Loucy (cell line): ENCODE measurements around the gene C10orf62.

Experiments used
- H2AFZ ChIP-seq: fragments of 200-600 bp; sonication (generic); 2 replicates; pipeline ENCODE4 v1.6.0; 2016; ENCODE audit warnings: antibody characterized with exemption, mild to moderate bottlenecking, low read length, moderate library complexity
- H3F3A ChIP-seq: fragments of 200-600 bp; 2 replicates; pipeline ENCODE4 v1.6.0; 2016; ENCODE audit warnings: antibody characterized with exemption, low read depth, mild to moderate bottlenecking
- H3K27me3 ChIP-seq: fragments of 200-600 bp; sonication (generic); 2 replicates; pipeline ENCODE4 v1.6.1; 2014; ENCODE audit warnings: low read length, mild to moderate bottlenecking; ENCODE audit not compliant: insufficient read depth, poor library complexity, severe bottlenecking
- H3K36me3 ChIP-seq: fragments of 200-600 bp; sonication (generic); 2 replicates; pipeline ENCODE4 v1.6.1; 2016; ENCODE audit warnings: low read length; ENCODE audit not compliant: insufficient read depth
- H3K4me1 ChIP-seq: fragments of 200-600 bp; sonication (generic); 2 replicates; pipeline ENCODE4 v1.5.1; 2014; ENCODE audit warnings: low read length, mild to moderate bottlenecking; ENCODE audit not compliant: insufficient read depth, poor library complexity, severe bottlenecking
- H3K4me2 ChIP-seq: fragments of 200-600 bp; sonication (generic); 2 replicates; pipeline ENCODE4 v1.6.0; 2014; ENCODE audit warnings: antibody characterized with exemption, low read length, low read depth, mild to moderate bottlenecking; ENCODE audit not compliant: poor library complexity, severe bottlenecking
- H3K4me3 ChIP-seq: fragments of 200-600 bp; sonication (generic); 2 replicates; pipeline ENCODE4 v1.5.1; 2014; ENCODE audit warnings: low read length, mild to moderate bottlenecking, mixed read lengths; ENCODE audit not compliant: poor library complexity, severe bottlenecking
- H3K79me2 ChIP-seq: fragments of 200-600 bp; sonication (generic); 2 replicates; pipeline ENCODE4 v1.6.1; 2014; ENCODE audit warnings: low read length; ENCODE audit not compliant: insufficient read depth
- H3K9ac ChIP-seq: fragments of 200-600 bp; sonication (generic); 2 replicates; pipeline ENCODE4 v1.6.0; 2014; ENCODE audit warnings: mild to moderate bottlenecking, low read depth, low read length, moderate library complexity; ENCODE audit not compliant: poor library complexity, severe bottlenecking
- H3K9me2 ChIP-seq: fragments of 200-600 bp; sonication (generic); replicated peaks from 2 replicates; pipeline ENCODE4 v1.6.1; 2016; ENCODE audit warnings: low read depth, low read length, mixed read lengths
- H3K9me3 ChIP-seq: fragments of 200-600 bp; sonication (generic); 2 replicates; pipeline ENCODE4 v1.6.1; 2014; ENCODE audit warnings: mild to moderate bottlenecking, antibody characterized with exemption, low read length, low read depth; ENCODE audit not compliant: insufficient read depth
- H4K20me1 ChIP-seq: fragments of 200-600 bp; sonication (generic); 2 replicates; pipeline ENCODE4 v1.6.0; 2014; ENCODE audit warnings: antibody characterized with exemption, low read length, mild to moderate bottlenecking; ENCODE audit not compliant: insufficient read depth, poor library complexity, severe bottlenecking
- CTCF ChIP-seq: fragments of 200-600 bp; sonication (generic); conservative IDR thresholded peaks from 2 replicates; pipeline ENCODE4 v1.5.1; 2014; ENCODE audit warnings: mild to moderate bottlenecking, antibody characterized with exemption, low read length
- EZH2phosphoT487 ChIP-seq: fragments of 200-600 bp; IDR thresholded peaks from 2 replicates; pipeline ENCODE4 v1.6.1; 2018; ENCODE audit warnings: antibody characterized with exemption, mild to moderate bottlenecking, moderate library complexity, borderline replicate concordance

C10orf62 gene

DNA sequence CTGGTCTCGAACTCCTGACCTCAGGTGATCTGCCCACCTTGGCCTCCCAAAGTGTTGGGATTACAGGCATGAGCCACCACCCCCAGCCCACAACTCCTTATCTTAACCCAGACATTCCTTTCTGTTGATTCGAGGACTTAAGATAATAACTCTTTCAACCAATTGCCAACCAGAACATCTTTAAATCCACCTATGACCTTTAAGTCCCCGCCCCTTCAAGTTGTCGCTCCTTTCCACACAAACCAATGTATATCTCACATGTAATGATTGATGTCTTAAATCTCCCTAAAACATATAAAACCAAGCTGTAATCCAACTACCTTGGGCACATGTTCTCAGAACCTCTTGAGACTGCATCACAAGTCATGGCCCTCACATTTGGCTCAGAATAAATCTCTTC is 24.7 kb upstream of the C10orf62 start:
- TF ChIP-seq EZH2phosphoT487 = no peak
- H3F3A ChIP-seq = no peaks in the 10 kb centered on the region
- no peaks in the 10 kb centered on the region for H3K9me2 ChIP-seq
- H4K20me1 ChIP-seq = no peaks in the 10 kb centered on the region
- no peaks in the 10 kb centered on the region for H3K9me3 ChIP-seq
- no peaks in the 10 kb centered on the region for H3K27me3 ChIP-seq
- H3K4me2 ChIP-seq = no peak overlapping the region
- H3K79me2 ChIP-seq = no peaks in the 10 kb centered on the region
- H3K9ac ChIP-seq = no peak overlapping the region
- H3K4me1 ChIP-seq = no peaks in the 10 kb centered on the region
- H2AFZ ChIP-seq = no peak overlapping the region
- no peaks in the 10 kb centered on the region for H3K36me3 ChIP-seq
- H3K4me3 ChIP-seq = no peak overlapping the region

DNA sequence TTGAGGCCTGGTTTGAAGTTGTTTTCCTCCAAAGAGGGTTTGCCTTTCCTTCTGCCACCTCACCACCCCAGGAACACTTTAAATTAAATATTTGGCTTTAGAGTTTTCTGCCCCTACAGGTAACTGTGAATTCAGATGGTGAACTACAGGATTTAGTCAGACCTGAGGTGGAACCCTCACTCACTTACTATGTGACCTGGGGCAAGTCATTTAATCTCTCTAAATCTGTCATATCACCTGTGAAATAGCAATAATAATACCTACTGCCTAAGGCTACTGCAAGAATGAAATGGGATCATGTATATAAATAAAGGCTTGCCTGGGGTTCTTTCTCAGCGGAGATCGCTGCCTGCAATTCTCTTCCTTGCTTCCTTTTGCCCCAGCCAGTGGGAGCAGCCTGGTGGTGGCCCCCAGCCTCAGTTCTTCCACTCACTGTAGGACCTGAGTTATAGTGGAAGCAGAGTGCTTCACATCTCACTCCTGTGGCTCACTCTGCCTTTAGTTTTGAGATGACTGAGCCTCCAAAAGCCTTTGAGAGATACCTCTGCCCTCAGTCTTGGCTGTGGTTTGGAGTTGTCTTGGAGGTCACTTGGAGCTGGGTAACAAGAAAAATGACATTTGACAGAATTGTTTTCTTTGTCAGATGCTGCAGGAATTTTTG is 23.1 kb upstream of the C10orf62 start:
- no peaks in the 10 kb centered on the region for H4K20me1 ChIP-seq
- H3K4me1 ChIP-seq = no peaks in the 10 kb centered on the region
- H3K36me3 ChIP-seq = no peaks in the 10 kb centered on the region
- H3K4me3 ChIP-seq = no peak overlapping the region
- H3K9me3 ChIP-seq = no peaks in the 10 kb centered on the region
- H3K27me3 ChIP-seq = no peaks in the 10 kb centered on the region
- H3F3A ChIP-seq = no peaks in the 10 kb centered on the region
- no peak overlapping the region for H3K9ac ChIP-seq
- TF ChIP-seq CTCF (no peak), EZH2phosphoT487 (no peak)
- no peak overlapping the region for H3K4me2 ChIP-seq
- H3K9me2 ChIP-seq = no peaks in the 10 kb centered on the region
- H3K79me2 ChIP-seq = no peaks in the 10 kb centered on the region
- H2AFZ ChIP-seq = no peak overlapping the region

DNA sequence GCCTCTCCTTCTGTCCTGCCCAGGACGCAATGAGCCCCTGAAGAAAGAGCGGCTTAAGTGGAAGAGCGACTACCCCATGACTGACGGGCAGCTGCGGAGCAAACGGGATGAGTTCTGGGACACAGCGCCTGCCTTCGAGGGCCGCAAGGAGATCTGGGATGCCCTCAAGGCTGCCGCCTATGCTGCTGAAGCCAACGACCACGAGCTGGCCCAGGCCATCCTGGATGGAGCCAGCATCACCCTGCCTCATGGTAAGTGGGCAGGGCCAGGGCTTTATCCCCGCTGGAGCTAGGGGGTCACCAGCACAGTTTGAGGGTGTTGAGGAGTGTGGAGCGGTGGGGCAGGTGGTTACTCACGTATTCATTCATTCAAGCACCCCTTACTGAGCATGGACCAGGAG is 21.6 kb upstream of the C10orf62 start:
- TF ChIP-seq CTCF (no peak), EZH2phosphoT487 (no peak)
- Histone ChIP-seq H3K4me2 (no peak overlapping the region), H3K9ac (no peak overlapping the region)

More for the DNA sequence above, 21.6 kb upstream of the C10orf62 start:
- no peaks in the 10 kb centered on the region for H3K36me3 ChIP-seq
- H3K79me2 ChIP-seq = no peaks in the 10 kb centered on the region
- no peak overlapping the region for H2AFZ ChIP-seq
- no peaks in the 10 kb centered on the region for H3K9me3 ChIP-seq
- no peaks in the 10 kb centered on the region for H3K9me2 ChIP-seq
- no peak overlapping the region for H3K4me3 ChIP-seq
- no peaks in the 10 kb centered on the region for H3K27me3 ChIP-seq
- H3K4me1 ChIP-seq = no peaks in the 10 kb centered on the region
- H4K20me1 ChIP-seq = no peaks in the 10 kb centered on the region
- no peaks in the 10 kb centered on the region for H3F3A ChIP-seq
